ENCODE data around the gene TRUB1.

DNA sequence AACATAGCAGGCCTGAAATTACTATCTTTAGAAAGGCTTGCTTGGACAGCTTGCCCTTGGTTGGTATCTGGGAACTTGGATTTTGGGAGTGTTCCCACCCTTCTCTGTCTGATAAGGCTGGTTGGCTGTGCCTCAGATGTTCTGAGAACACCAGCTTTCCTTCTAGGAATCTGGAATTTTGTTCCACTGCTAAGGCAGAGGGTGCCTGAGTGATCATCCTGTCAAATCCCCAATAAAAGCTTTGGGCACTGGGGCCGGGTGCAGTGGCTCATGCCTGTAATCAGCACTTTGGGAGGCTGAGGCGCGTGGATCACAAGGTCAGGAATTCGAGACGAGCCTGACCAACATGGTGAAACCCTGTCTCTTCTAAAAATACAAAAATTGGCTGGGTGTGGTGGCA is 5.0 kb downstream of the TRUB1 start:
- no peak for TF ChIP-seq CTCF (IDR thresholded peaks at IDR 0.05; ENCODE audit: low read depth, low read length, poor library complexity, severe bottlenecking)
- no peak for TF ChIP-seq EZH2phosphoT487 (IDR thresholded peaks at IDR 0.05; ENCODE audit: borderline replicate concordance, low read length)
